Measurements from ENCODE around the gene PBOV1.

The PBOV1 gene

DNA sequence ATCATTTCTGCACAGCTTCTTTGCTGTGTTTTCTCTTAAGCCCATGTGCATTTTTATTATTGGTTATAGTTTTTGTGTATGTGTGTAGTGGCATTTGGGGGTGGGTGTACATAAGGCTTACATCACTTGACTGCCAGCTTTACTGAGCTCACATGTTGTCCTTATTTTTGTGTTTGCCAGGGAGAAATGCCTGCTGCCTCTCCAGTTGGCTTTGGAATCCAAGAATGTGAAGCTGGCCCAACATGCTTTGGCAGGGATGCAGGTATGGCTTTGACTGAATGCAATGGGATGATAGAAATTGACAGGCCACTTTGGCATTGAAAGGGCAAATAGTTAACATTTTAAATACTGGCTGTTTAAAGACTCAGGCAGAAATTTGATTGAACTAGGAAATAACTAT is 11.4 kb downstream of the PBOV1 start:
- Histone ChIP-seq H3K9me3 (ENCODE audit: insufficient read depth, low read length) (no peaks in the 10 kb centered on the region), H3K9ac (ENCODE audit: low read length) (no peak overlapping the region), H3K27ac (ENCODE audit: low read depth, low read length) (no peak overlapping the region), H2AFZ (ENCODE audit: low read depth, low read length, severe bottlenecking) (no peak overlapping the region), H3K36me3 (ENCODE audit: low read length) (no peaks in the 10 kb centered on the region), H3K4me2 (ENCODE audit: low read depth, low read length, poor library complexity, severe bottlenecking) (no peak overlapping the region), H3K9me2 (replicated peaks; ENCODE audit: insufficient read depth, low read length) (no peaks in the 10 kb centered on the region), H3K79me2 (ENCODE audit: insufficient read depth, low read length) (no peaks in the 10 kb centered on the region), H4K20me1 (ENCODE audit: low read depth, low read length) (no peaks in the 10 kb centered on the region), H3K27me3 (ENCODE audit: low read length) (no peaks in the 10 kb centered on the region), H3F3A (ENCODE audit: insufficient read depth) (no peaks in the 10 kb centered on the region), H3K4me3 (ENCODE audit: insufficient read depth, low read length, poor library complexity, severe bottlenecking) (no peak overlapping the region)
- no peak for TF ChIP-seq EZH2phosphoT487 (conservative IDR thresholded peaks at IDR 0.05; ENCODE audit: low read length)
- TF ChIP-seq, protein P1, sequence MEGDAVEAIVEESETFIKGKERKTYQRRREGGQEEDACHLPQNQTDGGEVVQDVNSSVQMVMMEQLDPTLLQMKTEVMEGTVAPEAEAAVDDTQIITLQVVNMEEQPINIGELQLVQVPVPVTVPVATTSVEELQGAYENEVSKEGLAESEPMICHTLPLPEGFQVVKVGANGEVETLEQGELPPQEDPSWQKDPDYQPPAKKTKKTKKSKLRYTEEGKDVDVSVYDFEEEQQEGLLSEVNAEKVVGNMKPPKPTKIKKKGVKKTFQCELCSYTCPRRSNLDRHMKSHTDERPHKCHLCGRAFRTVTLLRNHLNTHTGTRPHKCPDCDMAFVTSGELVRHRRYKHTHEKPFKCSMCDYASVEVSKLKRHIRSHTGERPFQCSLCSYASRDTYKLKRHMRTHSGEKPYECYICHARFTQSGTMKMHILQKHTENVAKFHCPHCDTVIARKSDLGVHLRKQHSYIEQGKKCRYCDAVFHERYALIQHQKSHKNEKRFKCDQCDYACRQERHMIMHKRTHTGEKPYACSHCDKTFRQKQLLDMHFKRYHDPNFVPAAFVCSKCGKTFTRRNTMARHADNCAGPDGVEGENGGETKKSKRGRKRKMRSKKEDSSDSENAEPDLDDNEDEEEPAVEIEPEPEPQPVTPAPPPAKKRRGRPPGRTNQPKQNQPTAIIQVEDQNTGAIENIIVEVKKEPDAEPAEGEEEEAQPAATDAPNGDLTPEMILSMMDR (IDR thresholded peaks at IDR 0.05; ENCODE audit: insufficient read depth, low read length, poor library complexity, severe bottlenecking), result no peak

DNA sequence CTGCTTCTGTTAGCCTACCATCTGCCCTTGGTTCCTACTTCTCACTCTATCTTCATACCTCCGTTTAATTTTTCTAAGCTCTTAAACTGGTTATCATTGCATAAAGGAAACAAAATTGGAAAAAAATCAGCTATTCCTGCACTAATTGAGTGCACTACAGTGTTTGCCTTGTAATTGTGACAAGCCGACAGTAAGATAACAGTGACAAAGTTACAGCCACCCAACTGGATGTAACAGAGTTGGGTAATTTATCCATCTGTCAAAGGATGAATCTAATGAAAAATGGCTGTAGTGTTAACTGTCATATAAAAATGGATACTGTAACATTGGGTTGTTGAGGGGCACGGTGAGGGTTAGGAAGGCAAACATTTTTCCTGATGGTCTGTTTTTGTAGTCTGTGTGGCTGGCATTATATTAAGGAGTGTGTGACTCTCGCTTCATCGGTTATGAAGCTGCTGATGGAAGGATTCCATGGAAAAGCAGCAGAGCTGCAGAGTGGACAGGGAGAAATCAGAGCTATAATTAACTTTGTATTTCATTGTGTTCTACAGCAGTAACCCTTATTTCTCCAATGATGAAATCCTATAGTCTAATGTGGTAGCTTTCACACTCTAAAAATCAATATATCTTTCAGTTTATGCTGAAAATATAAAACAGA is 12.7 kb downstream of the PBOV1 start:
- no peak for TF ChIP-seq EZH2phosphoT487 (conservative IDR thresholded peaks at IDR 0.05; ENCODE audit: low read length)
- TF ChIP-seq, protein P1 (IDR thresholded peaks at IDR 0.05; ENCODE audit: insufficient read depth, low read length, poor library complexity, severe bottlenecking), result no peak

DNA sequence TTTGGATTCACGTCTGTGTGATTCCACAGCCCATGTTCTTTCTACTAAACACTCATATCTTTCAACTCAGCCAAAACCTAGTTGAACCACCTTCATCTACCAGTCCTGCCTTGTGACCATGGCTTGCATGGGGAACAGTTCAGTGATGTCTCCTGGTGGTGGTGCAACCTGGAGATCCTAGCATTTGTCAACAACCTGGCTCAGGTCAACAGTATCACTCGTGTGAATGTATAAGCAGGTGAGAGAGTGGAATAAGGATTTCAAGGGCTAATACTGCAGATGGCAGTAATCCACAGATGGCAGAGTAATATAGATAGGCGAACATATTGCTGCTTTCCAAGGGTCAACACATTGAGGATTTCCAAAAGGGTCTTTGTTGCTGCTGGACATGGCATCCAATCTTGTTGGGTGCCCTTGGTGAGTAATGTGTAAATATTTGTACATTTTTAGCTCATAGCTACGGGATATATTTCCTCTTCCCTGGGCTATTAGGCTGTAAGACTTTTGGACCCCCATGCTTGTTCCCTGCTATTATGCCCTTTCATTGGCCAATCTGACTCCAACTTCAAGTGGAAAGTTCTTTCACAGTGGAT is 13.4 kb downstream of the PBOV1 start:
- Histone ChIP-seq H3K27ac (ENCODE audit: low read depth, low read length) (no peak overlapping the region), H3K4me2 (ENCODE audit: low read depth, low read length, poor library complexity, severe bottlenecking) (no peak overlapping the region), H3K36me3 (ENCODE audit: low read length) (no peaks in the 10 kb centered on the region), H3K9me2 (replicated peaks; ENCODE audit: insufficient read depth, low read length) (no peaks in the 10 kb centered on the region), H4K20me1 (ENCODE audit: low read depth, low read length) (no peaks in the 10 kb centered on the region), H3K4me3 (ENCODE audit: insufficient read depth, low read length, poor library complexity, severe bottlenecking) (no peak overlapping the region), H3K79me2 (ENCODE audit: insufficient read depth, low read length) (no peaks in the 10 kb centered on the region), H3K9ac (ENCODE audit: low read length) (no peak overlapping the region), H3F3A (ENCODE audit: insufficient read depth) (no peaks in the 10 kb centered on the region), H2AFZ (ENCODE audit: low read depth, low read length, severe bottlenecking) (no peak overlapping the region), H3K27me3 (ENCODE audit: low read length) (no peaks in the 10 kb centered on the region), H3K9me3 (ENCODE audit: insufficient read depth, low read length) (no peaks in the 10 kb centered on the region)
- no peak for TF ChIP-seq EZH2phosphoT487 (conservative IDR thresholded peaks at IDR 0.05; ENCODE audit: low read length)
- TF ChIP-seq, protein P1 (IDR thresholded peaks at IDR 0.05; ENCODE audit: insufficient read depth, low read length, poor library complexity, severe bottlenecking), result no peak

More for the DNA sequence above, 12.7 kb downstream of the PBOV1 start:
- Histone ChIP-seq H3K9ac (ENCODE audit: low read length) (no peak overlapping the region), H3K27me3 (ENCODE audit: low read length) (no peaks in the 10 kb centered on the region), H4K20me1 (ENCODE audit: low read depth, low read length) (no peaks in the 10 kb centered on the region), H3K9me2 (replicated peaks; ENCODE audit: insufficient read depth, low read length) (no peaks in the 10 kb centered on the region), H3K79me2 (ENCODE audit: insufficient read depth, low read length) (no peaks in the 10 kb centered on the region), H3K36me3 (ENCODE audit: low read length) (no peaks in the 10 kb centered on the region), H3K4me2 (ENCODE audit: low read depth, low read length, poor library complexity, severe bottlenecking) (no peak overlapping the region), H3K9me3 (ENCODE audit: insufficient read depth, low read length) (no peaks in the 10 kb centered on the region), H3F3A (ENCODE audit: insufficient read depth) (no peaks in the 10 kb centered on the region), H3K27ac (ENCODE audit: low read depth, low read length) (no peak overlapping the region), H3K4me3 (ENCODE audit: insufficient read depth, low read length, poor library complexity, severe bottlenecking) (no peak overlapping the region), H2AFZ (ENCODE audit: low read depth, low read length, severe bottlenecking) (no peak overlapping the region)
